K562 (cell line): ENCODE measurements around the gene ZNF691. TPM values are rescaled to one million over a fixed set of nuclear protein-coding genes. Genes with fewer than 3 reads are reported as not detected.

Experiments used
- ESRRA ChIP-seq: fragments of 450-650 bp; IDR thresholded peaks from 2 replicates; pipeline ENCODE4 v1.6.1; 2014; ENCODE audit warnings: low read depth, mild to moderate bottlenecking, moderate library complexity, borderline replicate concordance
- GABPB1 ChIP-seq: sonication (generic); formaldehyde crosslinking; IDR thresholded peaks from 2 replicates; pipeline ENCODE4 v1.8.0; 2022; ENCODE audit warnings: mild to moderate bottlenecking, missing genetic modification reagents
- HIVEP1 ChIP-seq: fragments of 250-450 bp; sonication (Bioruptor Pico); IDR thresholded peaks from 2 replicates; pipeline ENCODE4 v1.4.0; 2020; ENCODE audit warnings: mild to moderate bottlenecking
- KLF10 ChIP-seq: fragments of 250-450 bp; sonication (Bioruptor Pico); IDR thresholded peaks from 2 replicates; pipeline ENCODE4 v1.6.1; 2021; ENCODE audit warnings: matching md5 sums
- RBM17 ChIP-seq: fragments of 200-400 bp; formaldehyde crosslinking; IDR thresholded peaks from 2 replicates; pipeline ENCODE4 v1.6.1; 2017; ENCODE audit warnings: low read depth, mild to moderate bottlenecking, low read length, borderline replicate concordance
- TSC22D4 ChIP-seq: fragments of 450-650 bp; IDR thresholded peaks from 2 replicates; pipeline ENCODE4 v1.6.1; 2016; ENCODE audit warnings: missing genetic modification characterization, missing biosample characterization, control low read depth
- ZBTB1 ChIP-seq: sonication (generic); formaldehyde crosslinking; IDR thresholded peaks from 2 replicates; pipeline ENCODE4 v1.8.1; 2023; ENCODE audit warnings: missing genetic modification reagents, low read depth, mild to moderate bottlenecking, borderline replicate concordance
- ZC3H4 ChIP-seq: sonication (generic); formaldehyde crosslinking; IDR thresholded peaks from 2 replicates; pipeline ENCODE4 v1.9.0; 2021; ENCODE audit warnings: missing genetic modification reagents, borderline replicate concordance
- polyA plus RNA-seq, 8 experiments: library from polyadenylated mRNA; depleted of rRNA in 4 of 8; stranded (reverse) in 5 of 8; unstranded in 3 of 8; fragments of >200 nt; fragmentation: Nextera tagmentation in 2 of 8; fragmentation: Illumina TruSeq in 1 of 8; extraction: Ambion mirVana in 2 of 8; extraction: Trizol in 1 of 8; gene quantifications; 2 replicates each; pipeline versions ENCODE4 v1.2.1 to v1.2.3, GENCODE V29; 2011 to 2014; ENCODE audit warnings: inconsistent platforms in 1 of 8, missing spikeins in 1 of 8
- total RNA-seq, 7 experiments: library from RNA; depleted of rRNA in 6 of 7; stranded (reverse); fragments of >200 nt in 6 of 7; fragmentation: Illumina TruSeq in 2 of 7; extraction: Trizol in 2 of 7; gene quantifications; 2 replicates each; pipeline versions ENCODE4 v1.2.1 to v1.2.3, GENCODE V29; 2011 to 2021; ENCODE audit warnings: low replicate concordance in 1 of 7
- TF ChIP-seq, protein P1 (sequence below): fragments of 450-650 bp; IDR thresholded peaks from 2 replicates; pipeline ENCODE4 v1.6.1; 2014; ENCODE audit warnings: low read depth, mild to moderate bottlenecking, moderate library complexity, borderline replicate concordance
- TF ChIP-seq, protein P2 (sequence below), 2 experiments: fragments of 450-650 bp; IDR thresholded peaks; 2 replicates each; pipeline ENCODE4 v1.6.1; 2018; ENCODE audit warnings: mild to moderate bottlenecking in 2 of 2, low read depth in 1 of 2; ENCODE audit not compliant: partially characterized antibody in 2 of 2
- TF ChIP-seq, protein P3 (sequence below): fragments of 450-650 bp; formaldehyde crosslinking; conservative IDR thresholded peaks from 2 replicates; pipeline ENCODE4 v1.4.0; 2022; ENCODE audit warnings: mild to moderate bottlenecking, missing genetic modification characterization
- TF ChIP-seq, protein P4 (sequence below): fragments of 450-650 bp; IDR thresholded peaks from 2 replicates; pipeline ENCODE4 v1.6.1; 2016; ENCODE audit warnings: low read depth, mild to moderate bottlenecking, moderate library complexity
- TF ChIP-seq, protein P5 (sequence below): fragments of 450-650 bp; IDR thresholded peaks from 2 replicates; pipeline ENCODE4 v1.6.1; 2016; ENCODE audit warnings: mild to moderate bottlenecking
- TF ChIP-seq, protein P6 (sequence below), 2 experiments: fragments of 450-650 bp; IDR thresholded peaks; 2 replicates each; pipeline ENCODE4 v1.6.1; 2016

Gene ZNF691
- total and polyA plus RNA-seq, 9 of the 15 experiments (the other 6 are each of a cell fraction or from before 2014, with no cell fraction given): 10.7 to 30.4 (median 14.8) TPM

DNA sequence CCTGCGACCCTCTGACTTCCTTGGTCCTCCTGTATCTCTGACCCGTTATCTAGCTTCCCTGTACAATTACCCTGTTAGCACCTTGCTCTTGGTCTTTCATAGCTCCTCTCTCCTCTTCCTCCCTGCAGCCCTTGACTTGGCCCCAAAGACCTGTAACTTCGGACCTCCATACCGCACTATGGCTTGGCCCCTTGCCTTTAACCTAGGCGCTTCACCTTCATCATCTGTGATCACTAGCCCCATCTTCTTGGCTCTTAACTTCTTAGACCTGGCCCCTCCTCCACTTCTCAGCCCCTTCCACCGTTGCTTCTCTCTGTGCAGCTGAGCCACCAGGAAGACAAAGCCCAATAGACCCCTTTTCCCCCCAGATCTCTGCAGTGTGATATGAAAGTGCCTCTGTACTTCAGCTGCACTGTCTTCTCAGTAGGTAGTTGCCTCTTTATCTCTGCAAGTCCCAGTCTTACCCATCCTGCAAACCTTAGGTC, 740 bp downstream of the ZNF691 start (continued):
- TF ChIP-seq RBM17 (no peak), TSC22D4 (no peak), HIVEP1 (CRISPR knock-in tag) (no peak), GABPB1 (no peak), ZBTB1 (CRISPR knock-in tag) (no peak), KLF10 (CRISPR knock-in tag) (no peak), ZC3H4 (CRISPR knock-in tag) (0 out of 2 replicates have a peak, but pooled peaks have one; percentile 26), ESRRA (no peak)
- TF ChIP-seq, protein P1, sequence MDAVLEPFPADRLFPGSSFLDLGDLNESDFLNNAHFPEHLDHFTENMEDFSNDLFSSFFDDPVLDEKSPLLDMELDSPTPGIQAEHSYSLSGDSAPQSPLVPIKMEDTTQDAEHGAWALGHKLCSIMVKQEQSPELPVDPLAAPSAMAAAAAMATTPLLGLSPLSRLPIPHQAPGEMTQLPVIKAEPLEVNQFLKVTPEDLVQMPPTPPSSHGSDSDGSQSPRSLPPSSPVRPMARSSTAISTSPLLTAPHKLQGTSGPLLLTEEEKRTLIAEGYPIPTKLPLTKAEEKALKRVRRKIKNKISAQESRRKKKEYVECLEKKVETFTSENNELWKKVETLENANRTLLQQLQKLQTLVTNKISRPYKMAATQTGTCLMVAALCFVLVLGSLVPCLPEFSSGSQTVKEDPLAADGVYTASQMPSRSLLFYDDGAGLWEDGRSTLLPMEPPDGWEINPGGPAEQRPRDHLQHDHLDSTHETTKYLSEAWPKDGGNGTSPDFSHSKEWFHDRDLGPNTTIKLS: no peak
- TF ChIP-seq, protein P2, sequence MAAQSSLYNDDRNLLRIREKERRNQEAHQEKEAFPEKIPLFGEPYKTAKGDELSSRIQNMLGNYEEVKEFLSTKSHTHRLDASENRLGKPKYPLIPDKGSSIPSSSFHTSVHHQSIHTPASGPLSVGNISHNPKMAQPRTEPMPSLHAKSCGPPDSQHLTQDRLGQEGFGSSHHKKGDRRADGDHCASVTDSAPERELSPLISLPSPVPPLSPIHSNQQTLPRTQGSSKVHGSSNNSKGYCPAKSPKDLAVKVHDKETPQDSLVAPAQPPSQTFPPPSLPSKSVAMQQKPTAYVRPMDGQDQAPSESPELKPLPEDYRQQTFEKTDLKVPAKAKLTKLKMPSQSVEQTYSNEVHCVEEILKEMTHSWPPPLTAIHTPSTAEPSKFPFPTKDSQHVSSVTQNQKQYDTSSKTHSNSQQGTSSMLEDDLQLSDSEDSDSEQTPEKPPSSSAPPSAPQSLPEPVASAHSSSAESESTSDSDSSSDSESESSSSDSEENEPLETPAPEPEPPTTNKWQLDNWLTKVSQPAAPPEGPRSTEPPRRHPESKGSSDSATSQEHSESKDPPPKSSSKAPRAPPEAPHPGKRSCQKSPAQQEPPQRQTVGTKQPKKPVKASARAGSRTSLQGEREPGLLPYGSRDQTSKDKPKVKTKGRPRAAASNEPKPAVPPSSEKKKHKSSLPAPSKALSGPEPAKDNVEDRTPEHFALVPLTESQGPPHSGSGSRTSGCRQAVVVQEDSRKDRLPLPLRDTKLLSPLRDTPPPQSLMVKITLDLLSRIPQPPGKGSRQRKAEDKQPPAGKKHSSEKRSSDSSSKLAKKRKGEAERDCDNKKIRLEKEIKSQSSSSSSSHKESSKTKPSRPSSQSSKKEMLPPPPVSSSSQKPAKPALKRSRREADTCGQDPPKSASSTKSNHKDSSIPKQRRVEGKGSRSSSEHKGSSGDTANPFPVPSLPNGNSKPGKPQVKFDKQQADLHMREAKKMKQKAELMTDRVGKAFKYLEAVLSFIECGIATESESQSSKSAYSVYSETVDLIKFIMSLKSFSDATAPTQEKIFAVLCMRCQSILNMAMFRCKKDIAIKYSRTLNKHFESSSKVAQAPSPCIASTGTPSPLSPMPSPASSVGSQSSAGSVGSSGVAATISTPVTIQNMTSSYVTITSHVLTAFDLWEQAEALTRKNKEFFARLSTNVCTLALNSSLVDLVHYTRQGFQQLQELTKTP (IDR thresholded peaks at IDR 0.05; ENCODE audit: low read depth in 1 of 2, partially characterized antibody in 2 of 2): peak in 1 of 2 experiments; percentile 64
- TF ChIP-seq, protein P3, sequence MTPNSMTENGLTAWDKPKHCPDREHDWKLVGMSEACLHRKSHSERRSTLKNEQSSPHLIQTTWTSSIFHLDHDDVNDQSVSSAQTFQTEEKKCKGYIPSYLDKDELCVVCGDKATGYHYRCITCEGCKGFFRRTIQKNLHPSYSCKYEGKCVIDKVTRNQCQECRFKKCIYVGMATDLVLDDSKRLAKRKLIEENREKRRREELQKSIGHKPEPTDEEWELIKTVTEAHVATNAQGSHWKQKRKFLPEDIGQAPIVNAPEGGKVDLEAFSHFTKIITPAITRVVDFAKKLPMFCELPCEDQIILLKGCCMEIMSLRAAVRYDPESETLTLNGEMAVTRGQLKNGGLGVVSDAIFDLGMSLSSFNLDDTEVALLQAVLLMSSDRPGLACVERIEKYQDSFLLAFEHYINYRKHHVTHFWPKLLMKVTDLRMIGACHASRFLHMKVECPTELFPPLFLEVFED (CRISPR knock-in tag): no peak; the same call in 1 of the 2 replicates
- TF ChIP-seq, protein P4, sequence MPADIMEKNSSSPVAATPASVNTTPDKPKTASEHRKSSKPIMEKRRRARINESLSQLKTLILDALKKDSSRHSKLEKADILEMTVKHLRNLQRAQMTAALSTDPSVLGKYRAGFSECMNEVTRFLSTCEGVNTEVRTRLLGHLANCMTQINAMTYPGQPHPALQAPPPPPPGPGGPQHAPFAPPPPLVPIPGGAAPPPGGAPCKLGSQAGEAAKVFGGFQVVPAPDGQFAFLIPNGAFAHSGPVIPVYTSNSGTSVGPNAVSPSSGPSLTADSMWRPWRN: no peak
- TF ChIP-seq, protein P5, sequence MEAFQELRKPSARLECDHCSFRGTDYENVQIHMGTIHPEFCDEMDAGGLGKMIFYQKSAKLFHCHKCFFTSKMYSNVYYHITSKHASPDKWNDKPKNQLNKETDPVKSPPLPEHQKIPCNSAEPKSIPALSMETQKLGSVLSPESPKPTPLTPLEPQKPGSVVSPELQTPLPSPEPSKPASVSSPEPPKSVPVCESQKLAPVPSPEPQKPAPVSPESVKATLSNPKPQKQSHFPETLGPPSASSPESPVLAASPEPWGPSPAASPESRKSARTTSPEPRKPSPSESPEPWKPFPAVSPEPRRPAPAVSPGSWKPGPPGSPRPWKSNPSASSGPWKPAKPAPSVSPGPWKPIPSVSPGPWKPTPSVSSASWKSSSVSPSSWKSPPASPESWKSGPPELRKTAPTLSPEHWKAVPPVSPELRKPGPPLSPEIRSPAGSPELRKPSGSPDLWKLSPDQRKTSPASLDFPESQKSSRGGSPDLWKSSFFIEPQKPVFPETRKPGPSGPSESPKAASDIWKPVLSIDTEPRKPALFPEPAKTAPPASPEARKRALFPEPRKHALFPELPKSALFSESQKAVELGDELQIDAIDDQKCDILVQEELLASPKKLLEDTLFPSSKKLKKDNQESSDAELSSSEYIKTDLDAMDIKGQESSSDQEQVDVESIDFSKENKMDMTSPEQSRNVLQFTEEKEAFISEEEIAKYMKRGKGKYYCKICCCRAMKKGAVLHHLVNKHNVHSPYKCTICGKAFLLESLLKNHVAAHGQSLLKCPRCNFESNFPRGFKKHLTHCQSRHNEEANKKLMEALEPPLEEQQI: peak; percentile 18; the same call in 1 of the 2 replicates
- TF ChIP-seq, protein P6, sequence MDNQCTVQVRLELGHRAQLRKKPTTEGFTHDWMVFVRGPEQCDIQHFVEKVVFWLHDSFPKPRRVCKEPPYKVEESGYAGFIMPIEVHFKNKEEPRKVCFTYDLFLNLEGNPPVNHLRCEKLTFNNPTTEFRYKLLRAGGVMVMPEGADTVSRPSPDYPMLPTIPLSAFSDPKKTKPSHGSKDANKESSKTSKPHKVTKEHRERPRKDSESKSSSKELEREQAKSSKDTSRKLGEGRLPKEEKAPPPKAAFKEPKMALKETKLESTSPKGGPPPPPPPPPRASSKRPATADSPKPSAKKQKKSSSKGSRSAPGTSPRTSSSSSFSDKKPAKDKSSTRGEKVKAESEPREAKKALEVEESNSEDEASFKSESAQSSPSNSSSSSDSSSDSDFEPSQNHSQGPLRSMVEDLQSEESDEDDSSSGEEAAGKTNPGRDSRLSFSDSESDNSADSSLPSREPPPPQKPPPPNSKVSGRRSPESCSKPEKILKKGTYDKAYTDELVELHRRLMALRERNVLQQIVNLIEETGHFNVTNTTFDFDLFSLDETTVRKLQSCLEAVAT (IDR thresholded peaks at IDR 0.05): peak in 1 of 2 experiments; percentile 25; a peak in 1 of 4 replicates
